Mesothelial cell of epicardium (in vitro differentiated cells): ENCODE results near the gene RUNX2. TPM values are rescaled to one million over a fixed set of nuclear protein-coding genes. Genes with fewer than 3 reads are reported as not detected.

Experiments used
- DNase-seq, 2 experiments: peaks; one replicate each; pipeline ENCODE4 v3.0.0; 2021; ENCODE audit warnings: low spot score in 2 of 2; ENCODE audit not compliant: unreplicated experiment in 2 of 2
- H3K27ac Mint-ChIP-seq: 2 replicates; pipeline ENCODE4 v1.8.0; 2021; ENCODE audit warnings: mixed read lengths
- H3K27me3 Mint-ChIP-seq: 2 replicates; pipeline ENCODE4 v1.8.0; 2021; ENCODE audit warnings: low read depth, mixed read lengths
- H3K36me3 Mint-ChIP-seq: 2 replicates; pipeline ENCODE4 v1.8.0; 2021; ENCODE audit warnings: mixed read lengths
- H3K4me1 Mint-ChIP-seq: 2 replicates; pipeline ENCODE4 v1.8.0; 2021; ENCODE audit warnings: mixed read lengths
- H3K4me3 Mint-ChIP-seq: 2 replicates; pipeline ENCODE4 v1.8.0; 2021; ENCODE audit warnings: mild to moderate bottlenecking, moderate library complexity, mixed read lengths
- H3K9me3 Mint-ChIP-seq: 2 replicates; pipeline ENCODE4 v1.8.0; 2021; ENCODE audit warnings: mixed read lengths
- total RNA-seq: library from RNA; stranded (reverse); gene quantifications from 3 replicates; pipeline ENCODE4 v1.2.1, GENCODE V29; 2021
- TF ChIP-seq, protein P1 (sequence below): fragments of 200-600 bp; sonication (generic); IDR thresholded peaks from one replicate; pipeline ENCODE4 v1.5.0; 2021; ENCODE audit warnings: antibody characterized with exemption; ENCODE audit not compliant: unreplicated experiment

Gene RUNX2
- total RNA-seq, 1 donor from 2014 or later, result 4.4 TPM

GRCh38 chr6:45548657-45549515, 220.8 kb downstream of the RUNX2 start:
- H3K9me3 Mint-ChIP-seq, result no peaks in the 10 kb centered on the region
- H3K4me1 Mint-ChIP-seq, result peaks cover 4% of the 10 kb centered on the region
- H3K27ac Mint-ChIP-seq, result no peak overlapping the region

DNA sequence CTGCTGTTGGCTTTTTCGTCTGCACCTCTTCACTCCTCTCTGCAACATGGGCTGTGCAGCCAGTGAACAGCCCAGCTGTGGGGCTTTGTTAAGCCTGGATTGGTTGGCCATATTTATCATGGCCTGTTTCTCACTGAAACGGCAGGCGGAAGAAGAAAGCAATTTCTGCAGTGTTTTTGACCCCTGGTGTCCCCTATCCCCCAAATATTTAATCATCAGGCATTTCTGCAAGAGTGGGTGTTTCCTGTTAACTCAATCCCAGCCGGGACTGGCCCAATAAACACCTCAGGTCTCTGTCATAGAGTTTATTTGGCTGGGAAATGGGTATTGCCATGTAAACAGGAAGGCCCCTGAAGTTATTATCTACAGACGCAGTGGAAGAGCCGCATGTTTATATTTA, 224.4 kb downstream of the RUNX2 start:
- Mint-ChIP-seq H3K36me3 (no peaks in the 10 kb centered on the region), H3K4me1 (peaks cover 34% of the 10 kb centered on the region)
- TF ChIP-seq, protein P1, sequence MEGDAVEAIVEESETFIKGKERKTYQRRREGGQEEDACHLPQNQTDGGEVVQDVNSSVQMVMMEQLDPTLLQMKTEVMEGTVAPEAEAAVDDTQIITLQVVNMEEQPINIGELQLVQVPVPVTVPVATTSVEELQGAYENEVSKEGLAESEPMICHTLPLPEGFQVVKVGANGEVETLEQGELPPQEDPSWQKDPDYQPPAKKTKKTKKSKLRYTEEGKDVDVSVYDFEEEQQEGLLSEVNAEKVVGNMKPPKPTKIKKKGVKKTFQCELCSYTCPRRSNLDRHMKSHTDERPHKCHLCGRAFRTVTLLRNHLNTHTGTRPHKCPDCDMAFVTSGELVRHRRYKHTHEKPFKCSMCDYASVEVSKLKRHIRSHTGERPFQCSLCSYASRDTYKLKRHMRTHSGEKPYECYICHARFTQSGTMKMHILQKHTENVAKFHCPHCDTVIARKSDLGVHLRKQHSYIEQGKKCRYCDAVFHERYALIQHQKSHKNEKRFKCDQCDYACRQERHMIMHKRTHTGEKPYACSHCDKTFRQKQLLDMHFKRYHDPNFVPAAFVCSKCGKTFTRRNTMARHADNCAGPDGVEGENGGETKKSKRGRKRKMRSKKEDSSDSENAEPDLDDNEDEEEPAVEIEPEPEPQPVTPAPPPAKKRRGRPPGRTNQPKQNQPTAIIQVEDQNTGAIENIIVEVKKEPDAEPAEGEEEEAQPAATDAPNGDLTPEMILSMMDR, result no peak

More at GRCh38 chr6:45548657-45549515, 220.8 kb downstream of the RUNX2 start:
- no peak overlapping the region for H3K4me3 Mint-ChIP-seq
- TF ChIP-seq, protein P1, result no peak
- H3K36me3 Mint-ChIP-seq, result no peaks in the 10 kb centered on the region
- no peak for DNase-seq
- no peaks in the 10 kb centered on the region for H3K27me3 Mint-ChIP-seq

GRCh38 chr6:45553730-45554344, 225.7 kb downstream of the RUNX2 start:
- H3K4me3 Mint-ChIP-seq, result no peak overlapping the region
- H3K27ac Mint-ChIP-seq, result no peak overlapping the region

More for the DNA sequence above, 224.4 kb downstream of the RUNX2 start:
- no peak for DNase-seq
- H3K27ac Mint-ChIP-seq, result no peak overlapping the region
- H3K4me3 Mint-ChIP-seq, result no peak overlapping the region
- H3K27me3 Mint-ChIP-seq, result no peaks in the 10 kb centered on the region
- H3K9me3 Mint-ChIP-seq, result no peaks in the 10 kb centered on the region

GRCh38 chr6:45554591-45554990, 226.5 kb downstream of the RUNX2 start:
- Mint-ChIP-seq H3K4me3 (no peak overlapping the region), H3K4me1 (peaks cover 34% of the 10 kb centered on the region), H3K9me3 (no peaks in the 10 kb centered on the region), H3K27ac (no peak overlapping the region), H3K36me3 (no peaks in the 10 kb centered on the region), H3K27me3 (no peaks in the 10 kb centered on the region)
- no peak for DNase-seq
- TF ChIP-seq, protein P1, result no peak

More at GRCh38 chr6:45553730-45554344, 225.7 kb downstream of the RUNX2 start:
- Mint-ChIP-seq H3K27me3 (no peaks in the 10 kb centered on the region), H3K36me3 (no peaks in the 10 kb centered on the region), H3K9me3 (no peaks in the 10 kb centered on the region), H3K4me1 (peaks cover 34% of the 10 kb centered on the region)
- DNase-seq, result no peak
- TF ChIP-seq, protein P1, result no peak

GRCh38 chr6:45555981-45556771, 228.0 kb downstream of the RUNX2 start:
- Mint-ChIP-seq H3K36me3 (no peaks in the 10 kb centered on the region), H3K4me3 (peak overlapping the region; percentile 24), H3K9me3 (no peaks in the 10 kb centered on the region), H3K27ac (peak overlapping the region; percentile 45), H3K4me1 (peaks cover 32% of the 10 kb centered on the region), H3K27me3 (no peaks in the 10 kb centered on the region)
- TF ChIP-seq, protein P1, result no peak
- DNase-seq, result no peak
